ENCODE data around the gene C11orf54. TPM values are rescaled to one million over a fixed set of nuclear protein-coding genes. Genes with fewer than 3 reads are reported as not detected.
"Not testable (repeated sequence)": the region's sequence is repeated elsewhere in the genome, so short reads cannot be mapped to it uniquely, and the experiment has no call there.

Gene C11orf54
- total RNA-seq, 1 experiment from 2014 or later, result 18.0 TPM

GRCh38 chr11:93773601-93774200 is 32.2 kb downstream of the C11orf54 start:
- Histone ChIP-seq H4K5ac (ENCODE audit: insufficient read length, low read depth, low read length) (no peak overlapping the region), H3K23me2 (ENCODE audit: insufficient read length, low read depth, low read length, poor library complexity, severe bottlenecking) (no peaks in the 10 kb centered on the region), H4K91ac (ENCODE audit: insufficient read length, low read depth, low read length) (no peak overlapping the region), H3K23ac (ENCODE audit: insufficient read length, low read depth, low read length) (no peak overlapping the region), H2BK120ac (ENCODE audit: low read depth, low read length, poor library complexity, severe bottlenecking) (no peak overlapping the region), H3K9ac (ENCODE audit: extremely low read depth, insufficient read length, low read length) (no peak overlapping the region), H3K4ac (ENCODE audit: low read depth, low read length) (no peak overlapping the region), H3K18ac (ENCODE audit: insufficient read length, low read depth, low read length) (no peak overlapping the region), H4K20me1 (ENCODE audit: control insufficient read depth, insufficient read depth, insufficient read length) (no peaks in the 10 kb centered on the region), H3K79me1 (ENCODE audit: insufficient read depth, low read depth, low read length, poor library complexity, severe bottlenecking) (no peaks in the 10 kb centered on the region), H3K14ac (ENCODE audit: insufficient read depth, low read length) (no peak overlapping the region), H4K8ac (replicated peaks; ENCODE audit: insufficient read length, low read depth, low read length) (no peak overlapping the region), H3K56ac (ENCODE audit: insufficient read length, low read depth, low read length) (no peak overlapping the region), H2BK12ac (ENCODE audit: insufficient read length, low read depth, low read length) (no peak overlapping the region), H2BK5ac (ENCODE audit: insufficient read length, low read length) (no peak overlapping the region), H2BK20ac (ENCODE audit: low read depth, low read length, poor library complexity, severe bottlenecking) (no peak overlapping the region), H3K9me3 (ENCODE audit: control insufficient read depth, low read depth, low read length) (no peaks in the 10 kb centered on the region), H3K27ac (ENCODE audit: insufficient read length, low read depth, low read length) (no peak overlapping the region), H2BK15ac (ENCODE audit: low read depth, low read length) (no peak overlapping the region), H3K4me1 (ENCODE audit: insufficient read depth, low read length) (no peaks in the 10 kb centered on the region), H3K4me2 (ENCODE audit: insufficient read depth, insufficient read length, low read length) (no peak overlapping the region), H3K27me3 (ENCODE audit: insufficient read depth, low read length) (no peaks in the 10 kb centered on the region; the same call in 1 of the 2 replicates), H2AK5ac (ENCODE audit: insufficient read length, low read length) (no peak overlapping the region), H3K79me2 (ENCODE audit: insufficient read depth, low read length) (no peaks in the 10 kb centered on the region), H3T11ph (ENCODE audit: low read length) (no peak overlapping the region), H2AFZ (ENCODE audit: low read length) (no peak overlapping the region)
- Mint-ChIP-seq H3K27ac (no peak overlapping the region), H3K4me1 (peaks cover 0 to 6% of the 10 kb centered on the region in 2 experiments; a peak in 3 of 4 replicates), H3K4me3 (no peak overlapping the region), H3K27me3 (ENCODE audit: low read depth) (no peaks in the 10 kb centered on the region), H3K36me3 (ENCODE audit: insufficient read depth in 1 of 3, low read depth in 3 of 3) (peaks cover 0 to 3% (median 2%) of the 10 kb centered on the region in 3 experiments; a peak in 2 of 7 replicates), H3K9me3 (0 out of 5 replicates have a peak, but pooled peaks cover 0 to under 1% of the 10 kb centered on the region in 2 experiments)
- DNase-seq, result no peak
- WGBS (ENCODE audit: extremely low coverage, insufficient read length, low lambda C conversion rate), result no CpG with 5 or more reads among the region's 10 CpGs
- TF ChIP-seq CTCF (conservative IDR thresholded peaks at IDR 0.05), result no peak

- H4K91ac ChIP-seq (ENCODE audit: insufficient read length, low read depth, low read length); H3K23ac ChIP-seq (ENCODE audit: insufficient read length, low read depth, low read length); H3K79me1 ChIP-seq (ENCODE audit: insufficient read depth, low read depth, low read length, poor library complexity, severe bottlenecking); H3K14ac ChIP-seq (ENCODE audit: insufficient read depth, low read length); DNase-seq; H3T11ph ChIP-seq (ENCODE audit: low read length); H2AK5ac ChIP-seq (ENCODE audit: insufficient read length, low read length); H3K4me3 Mint-ChIP-seq; H3K4ac ChIP-seq (ENCODE audit: low read depth, low read length); H2BK15ac ChIP-seq (ENCODE audit: low read depth, low read length); H3K27me3 ChIP-seq (ENCODE audit: insufficient read depth, low read length); H2BK5ac ChIP-seq (ENCODE audit: insufficient read length, low read length); H3K56ac ChIP-seq (ENCODE audit: insufficient read length, low read depth, low read length); H3K9me3 ChIP-seq (ENCODE audit: control insufficient read depth, low read depth, low read length); H3K36me3 Mint-ChIP-seq (ENCODE audit: insufficient read depth in 1 of 3, low read depth in 3 of 3); H4K5ac ChIP-seq (ENCODE audit: insufficient read length, low read depth, low read length); H3K27me3 Mint-ChIP-seq (ENCODE audit: low read depth); H2BK20ac ChIP-seq (ENCODE audit: low read depth, low read length, poor library complexity, severe bottlenecking); H3K18ac ChIP-seq (ENCODE audit: insufficient read length, low read depth, low read length); H2BK120ac ChIP-seq (ENCODE audit: low read depth, low read length, poor library complexity, severe bottlenecking); H2BK12ac ChIP-seq (ENCODE audit: insufficient read length, low read depth, low read length); H3K9ac ChIP-seq (ENCODE audit: extremely low read depth, insufficient read length, low read length); H3K9me3 Mint-ChIP-seq; H3K4me1 ChIP-seq (ENCODE audit: insufficient read depth, low read length); H3K79me2 ChIP-seq (ENCODE audit: insufficient read depth, low read length); H3K27ac Mint-ChIP-seq; H3K4me2 ChIP-seq (ENCODE audit: insufficient read depth, insufficient read length, low read length); H3K23me2 ChIP-seq (ENCODE audit: insufficient read length, low read depth, low read length, poor library complexity, severe bottlenecking); H4K8ac ChIP-seq (replicated peaks; ENCODE audit: insufficient read length, low read depth, low read length); H4K20me1 ChIP-seq (ENCODE audit: control insufficient read depth, insufficient read depth, insufficient read length); H3K27ac ChIP-seq (ENCODE audit: insufficient read length, low read depth, low read length); H3K4me1 Mint-ChIP-seq; H2AFZ ChIP-seq (ENCODE audit: low read length): not testable (repeated sequence)
- no CpG with 5 or more reads among the region's 3 CpGs for WGBS (ENCODE audit: extremely low coverage, insufficient read length, low lambda C conversion rate)
Measured at GRCh38 chr11:93774560-93774959, 33.1 kb downstream of the C11orf54 start.
